Measurements from ENCODE around the gene OSGEP. TPM values are rescaled to one million over a fixed set of nuclear protein-coding genes. Genes with fewer than 3 reads are reported as not detected.

OSGEP gene
- total RNA-seq, 2 experiments from 2014 or later, result 76.6 to 86.6 TPM

Small RNA genes lying within 50 kb of the gene (small RNA-seq; reads per million reads assigned to genes)
- 2.3 reads per million, percentile 81 among the genes with 10 or more reads in this experiment for gene RNA5SP382

Other genes starting within 250 kb of the OSGEP start
- not detected in 2 replicates for gene OR11H6, start 231.1 kb downstream of the OSGEP start, total RNA-seq (2014; rRNA removed; shearing (Covaris generic))
- gene OR11H6, start 231.1 kb downstream of the OSGEP start, total RNA-seq (2022), result not detected in 2 replicates
- not detected in 2 replicates for gene OR11H7, start 225.8 kb downstream of the OSGEP start, total RNA-seq (2014; rRNA removed; shearing (Covaris generic))
- gene OR11H7, start 225.8 kb downstream of the OSGEP start, total RNA-seq (2022), result not detected in 2 replicates
- gene OR11H4, start 215.5 kb downstream of the OSGEP start, total RNA-seq (2014; rRNA removed; shearing (Covaris generic)), result not detected in 2 replicates
- not detected in 2 replicates for gene OR11H4, start 215.5 kb downstream of the OSGEP start, total RNA-seq (2022)
- gene TTC5, start 148.9 kb downstream of the OSGEP start, total RNA-seq (2014; rRNA removed; shearing (Covaris generic)), result 14.9 and 17.9 TPM in 2 replicates
- gene TTC5, start 148.9 kb downstream of the OSGEP start, total RNA-seq (2022), result 20.3 and 21.0 TPM in 2 replicates
- 56.6 and 58.5 TPM in 2 replicates for gene CCNB1IP1, start 121.5 kb downstream of the OSGEP start, total RNA-seq (2014; rRNA removed; shearing (Covaris generic))
- gene CCNB1IP1, start 121.5 kb downstream of the OSGEP start, total RNA-seq (2022), result 46.5 and 51.3 TPM in 2 replicates
- gene PARP2, start 111.2 kb downstream of the OSGEP start, total RNA-seq (2014; rRNA removed; shearing (Covaris generic)), result 44.4 and 45.3 TPM in 2 replicates
- gene PARP2, start 111.2 kb downstream of the OSGEP start, total RNA-seq (2022), result 55.4 and 59.1 TPM in 2 replicates
- gene TEP1, start 41.3 kb downstream of the OSGEP start, total RNA-seq (2014; rRNA removed; shearing (Covaris generic)), result 12.9 and 13.4 TPM in 2 replicates
- gene TEP1, start 41.3 kb downstream of the OSGEP start, total RNA-seq (2022), result 26.8 and 31.1 TPM in 2 replicates
- 0.08 TPM in 1 of 2 replicates, not detected in the other for gene KLHL33, start 18.6 kb downstream of the OSGEP start, total RNA-seq (2014; rRNA removed; shearing (Covaris generic))
- 0.09 and 0.11 TPM in 2 replicates for gene KLHL33, start 18.6 kb downstream of the OSGEP start, total RNA-seq (2022)
- 110 and 117 TPM in 2 replicates for gene APEX1, start 414 bp upstream of the OSGEP start, total RNA-seq (2014; rRNA removed; shearing (Covaris generic))
- 175 and 203 TPM in 2 replicates for gene APEX1, start 414 bp upstream of the OSGEP start, total RNA-seq (2022)
- gene PIP4P1, start 6.6 kb upstream of the OSGEP start, total RNA-seq (2014; rRNA removed; shearing (Covaris generic)), result 23.3 and 26.9 TPM in 2 replicates
- 43.6 and 44.7 TPM in 2 replicates for gene PIP4P1, start 6.6 kb upstream of the OSGEP start, total RNA-seq (2022)
- gene PNP, start 14.6 kb upstream of the OSGEP start, total RNA-seq (2014; rRNA removed; shearing (Covaris generic)), result 120 and 127 TPM in 2 replicates
- 118 and 128 TPM in 2 replicates for gene PNP, start 14.6 kb upstream of the OSGEP start, total RNA-seq (2022)
- not detected in 2 replicates for gene RNASE10, start 50.7 kb upstream of the OSGEP start, total RNA-seq (2014; rRNA removed; shearing (Covaris generic))
- 1.5 and 1.7 TPM in 2 replicates for gene RNASE10, start 50.7 kb upstream of the OSGEP start, total RNA-seq (2022)
- gene RNASE9, start 106.2 kb upstream of the OSGEP start, total RNA-seq (2014; rRNA removed; shearing (Covaris generic)), result not detected in 2 replicates
- gene RNASE9, start 106.2 kb upstream of the OSGEP start, total RNA-seq (2022), result not detected in 2 replicates
- not detected in 2 replicates for gene RNASE11, start 133.2 kb upstream of the OSGEP start, total RNA-seq (2014; rRNA removed; shearing (Covaris generic))
- gene RNASE11, start 133.2 kb upstream of the OSGEP start, total RNA-seq (2022), result not detected in 2 replicates
- not detected in 2 replicates for gene RNASE12, start 136.6 kb upstream of the OSGEP start, total RNA-seq (2014; rRNA removed; shearing (Covaris generic))
- gene RNASE12, start 136.6 kb upstream of the OSGEP start, total RNA-seq (2022), result not detected in 2 replicates
- gene OR6S1, start 186.9 kb upstream of the OSGEP start, total RNA-seq (2014; rRNA removed; shearing (Covaris generic)), result not detected in 2 replicates
- not detected in 2 replicates for gene OR6S1, start 186.9 kb upstream of the OSGEP start, total RNA-seq (2022)
- not detected in 2 replicates for gene RNASE4, start 229.7 kb upstream of the OSGEP start, total RNA-seq (2014; rRNA removed; shearing (Covaris generic))
- not detected in 2 replicates for gene RNASE4, start 229.7 kb upstream of the OSGEP start, total RNA-seq (2022)
- not detected in 2 replicates for gene ANG, start 234.0 kb upstream of the OSGEP start, total RNA-seq (2014; rRNA removed; shearing (Covaris generic))
- gene ANG, start 234.0 kb upstream of the OSGEP start, total RNA-seq (2022), result not detected in 2 replicates